OCI-M2 (cell line): ENCODE measurements around the gene ITSN1.

Source experiments
- DNase-seq: peaks from one replicate; lab custom pipeline; 2025; ENCODE audit not compliant: unreplicated experiment; lab: John Stamatoyannopoulos, UW

The ITSN1 gene

GRCh38 chr21:33808715-33809367 is 166.5 kb downstream of the ITSN1 start:
- no peak for DNase-seq

DNA sequence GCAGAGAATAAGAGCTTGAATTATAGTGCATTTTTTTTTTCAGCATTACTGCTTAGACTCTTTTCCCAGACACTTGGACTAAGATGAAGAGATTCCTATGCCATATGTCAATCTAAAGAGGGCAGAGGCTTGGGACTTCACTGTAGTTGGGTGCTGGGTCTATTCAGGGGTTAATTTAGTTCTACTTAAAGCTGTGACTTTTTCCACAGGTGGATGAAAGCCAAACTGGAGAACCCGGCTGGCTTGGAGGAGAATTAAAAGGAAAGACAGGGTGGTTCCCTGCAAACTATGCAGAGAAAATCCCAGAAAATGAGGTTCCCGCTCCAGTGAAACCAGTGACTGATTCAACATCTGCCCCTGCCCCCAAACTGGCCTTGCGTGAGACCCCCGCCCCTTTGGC is 168.5 kb downstream of the ITSN1 start:
- no peak for DNase-seq

- no peak for DNase-seq
Measured at GRCh38 chr21:33811167-33812010, 169.1 kb downstream of the ITSN1 start.

DNA sequence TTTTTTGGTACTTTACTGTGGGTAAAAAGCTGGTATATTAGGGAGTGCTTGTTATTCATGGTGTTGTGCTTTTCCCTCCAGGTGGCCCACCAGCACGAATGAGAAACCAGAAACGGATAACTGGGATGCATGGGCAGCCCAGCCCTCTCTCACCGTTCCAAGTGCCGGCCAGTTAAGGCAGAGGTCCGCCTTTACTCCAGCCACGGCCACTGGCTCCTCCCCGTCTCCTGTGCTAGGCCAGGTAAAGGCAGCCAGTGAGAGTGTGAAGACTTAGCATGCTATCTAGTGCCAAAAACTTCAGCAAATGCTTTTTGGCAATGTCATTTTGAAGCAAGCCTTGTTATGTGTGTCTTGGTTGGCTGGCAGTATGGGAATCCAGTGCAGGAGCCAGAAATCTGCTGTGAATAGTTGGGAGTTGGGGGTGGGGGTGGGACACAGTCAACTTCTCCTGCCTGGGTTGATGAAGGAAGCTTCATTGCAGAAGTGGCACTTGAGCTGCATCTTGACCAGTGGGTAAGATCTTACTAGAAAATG is 171.6 kb downstream of the ITSN1 start:
- no peak for DNase-seq

GRCh38 chr21:33815143-33815707 is 172.9 kb downstream of the ITSN1 start:
- DNase-seq: no peak

GRCh38 chr21:33816174-33816573 is 173.9 kb downstream of the ITSN1 start:
- DNase-seq: no peak

DNA sequence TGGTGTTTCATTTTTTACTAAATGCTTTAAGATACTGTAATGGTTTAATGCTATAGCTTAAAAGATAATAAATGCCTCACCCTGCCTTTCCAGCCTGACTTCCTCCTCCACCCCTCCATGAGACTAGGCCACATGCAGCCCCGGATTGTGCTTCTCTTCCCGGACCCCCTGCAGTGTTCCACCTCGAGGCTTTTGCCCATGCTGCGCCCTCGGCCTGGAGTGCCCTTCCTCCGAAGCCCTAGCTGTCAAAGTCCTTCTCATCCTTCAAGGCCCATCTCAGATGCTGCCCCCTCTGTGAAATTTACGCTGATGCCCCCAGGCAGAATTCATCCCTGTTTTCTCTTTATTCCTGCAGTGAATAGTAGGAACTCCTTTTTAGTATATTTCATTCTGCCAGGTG is 174.8 kb downstream of the ITSN1 start:
- no peak for DNase-seq

- DNase-seq: no peak
Measured at GRCh38 chr21:33817663-33818451, 175.6 kb downstream of the ITSN1 start.

GRCh38 chr21:33820230-33820770 is 178.0 kb downstream of the ITSN1 start:
- no peak for DNase-seq

- DNase-seq: no peak
Measured at GRCh38 chr21:33820798-33821197, 178.5 kb downstream of the ITSN1 start.

- DNase-seq: no peak
Measured at GRCh38 chr21:33821503-33822322, 179.4 kb downstream of the ITSN1 start.

DNA sequence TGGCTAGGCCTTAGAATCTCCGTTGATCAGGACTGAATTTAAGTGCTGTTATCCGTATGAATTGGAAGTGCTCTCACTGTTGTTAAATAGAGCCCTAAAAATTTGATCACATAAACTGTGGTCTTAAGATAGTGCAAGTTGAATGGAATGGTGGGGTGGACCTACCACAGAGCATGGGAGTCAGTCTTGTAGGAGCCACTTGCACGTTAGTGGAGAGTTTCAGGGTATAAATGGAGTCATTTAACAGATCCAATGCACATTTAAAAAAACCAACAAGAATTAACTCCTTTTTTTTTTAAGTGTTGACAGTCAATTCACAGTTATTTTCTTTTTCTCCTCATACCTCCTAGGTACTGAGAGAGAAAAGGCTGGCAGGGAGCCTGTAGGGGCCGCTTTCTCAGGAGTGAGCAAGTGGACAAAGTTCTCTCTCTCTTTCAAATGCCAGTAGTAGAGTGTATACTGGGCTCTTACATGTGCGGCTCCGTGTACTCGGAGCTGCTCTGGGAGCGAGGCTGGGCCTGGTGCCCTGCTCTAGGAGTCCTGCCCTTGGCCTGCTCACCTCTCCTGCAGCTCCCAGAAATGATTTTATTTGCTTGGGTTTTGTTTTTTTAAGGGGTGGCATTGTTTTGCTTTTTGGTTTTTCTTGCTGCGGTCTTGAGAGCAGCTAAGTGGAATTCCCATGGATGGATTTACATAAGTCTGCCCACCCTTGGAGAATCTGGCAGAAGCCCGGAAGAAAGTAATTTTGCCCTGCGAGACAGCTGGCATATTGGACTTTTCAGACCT is 182.0 kb downstream of the ITSN1 start:
- DNase-seq: no peak

DNA sequence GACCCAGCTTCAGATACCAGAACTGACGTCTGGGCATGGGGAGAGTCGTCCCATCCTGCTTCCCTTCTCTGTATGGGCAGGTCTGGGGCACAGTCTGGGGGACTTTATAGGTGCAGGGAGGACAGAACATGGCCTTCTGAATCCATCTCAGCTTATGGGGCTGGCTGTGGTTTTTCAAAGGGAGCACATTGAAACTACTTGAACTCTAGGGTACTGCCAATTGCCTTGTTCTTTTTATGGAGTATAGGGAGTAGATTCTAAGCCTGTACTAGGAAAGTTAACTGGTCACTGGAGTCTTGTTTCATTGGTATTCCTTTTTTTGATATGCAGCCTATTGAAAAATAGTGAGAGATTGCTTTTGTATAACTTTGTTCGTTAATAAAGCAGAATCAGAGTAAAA is 183.1 kb downstream of the ITSN1 start:
- DNase-seq: no peak

DNA sequence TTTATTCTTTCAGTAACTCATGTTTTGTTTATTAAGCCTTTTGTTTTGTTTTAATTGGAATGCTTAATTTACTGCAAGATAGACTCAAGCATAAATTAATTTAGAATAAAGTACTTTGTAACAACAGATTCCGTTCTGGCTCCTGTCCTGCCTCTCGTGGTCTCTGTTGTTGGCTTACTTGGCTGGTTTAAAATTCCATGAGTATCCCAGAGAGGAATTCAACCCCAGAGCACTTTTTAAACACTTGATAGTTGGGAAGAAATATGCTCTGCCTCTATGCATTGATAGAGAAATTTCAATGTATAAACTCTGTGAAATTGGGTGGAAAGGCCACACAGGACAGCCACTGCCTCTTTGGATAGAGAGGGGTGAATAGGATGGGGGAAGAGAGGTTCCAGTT is 183.6 kb downstream of the ITSN1 start:
- no peak for DNase-seq

- DNase-seq: no peak
Measured at GRCh38 chr21:33828083-33828482, 185.8 kb downstream of the ITSN1 start.

DNA sequence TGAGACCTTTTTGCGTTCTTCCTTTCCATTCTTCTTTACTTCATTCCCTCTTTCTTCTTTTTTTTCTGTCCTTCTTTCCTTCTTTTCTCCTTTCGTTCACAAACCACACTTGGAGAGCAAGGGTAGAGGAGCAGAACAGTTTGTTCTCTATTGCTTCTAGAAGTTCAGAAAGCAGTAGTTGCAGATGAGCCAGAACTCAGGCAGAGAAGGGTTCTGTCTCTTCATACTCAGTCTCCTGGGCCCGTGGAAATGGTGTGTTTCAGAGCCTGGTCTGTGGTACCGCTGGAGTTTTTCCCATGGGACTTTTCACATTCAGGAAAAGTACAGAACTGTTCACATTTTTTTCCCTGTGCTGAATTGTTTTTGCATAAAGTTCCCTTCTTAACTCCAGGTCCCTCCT is 186.3 kb downstream of the ITSN1 start:
- no peak for DNase-seq

- no peak for DNase-seq
Measured at GRCh38 chr21:33829844-33830243, 187.5 kb downstream of the ITSN1 start.

- no peak for DNase-seq
Measured at GRCh38 chr21:33831962-33832659, 189.8 kb downstream of the ITSN1 start.
